GM10847 (cell line): ENCODE results near the gene TBC1D22A.

Source experiments
- POLR2A ChIP-seq: IDR thresholded peaks from 2 replicates; pipeline ENCODE4 v1.6.1; 2011; ENCODE audit not compliant: insufficient read length; ENCODE audit errors: extremely low read depth

TBC1D22A gene

GRCh38 chr22:47066616-47066905, 304.1 kb downstream of the TBC1D22A start:
- no peak for TF ChIP-seq POLR2A

GRCh38 chr22:47067321-47067890, 305.0 kb downstream of the TBC1D22A start:
- TF ChIP-seq POLR2A: no peak

- TF ChIP-seq POLR2A: no peak
These were observed 305.6 kb downstream of the TBC1D22A start for GRCh38 chr22:47067911-47068625.

- TF ChIP-seq POLR2A: no peak
These were observed 306.2 kb downstream of the TBC1D22A start for GRCh38 chr22:47068626-47068996.

- no peak for TF ChIP-seq POLR2A
These were observed 306.8 kb downstream of the TBC1D22A start for GRCh38 chr22:47069270-47069669.

GRCh38 chr22:47071078-47071806, 308.8 kb downstream of the TBC1D22A start:
- no peak for TF ChIP-seq POLR2A

- TF ChIP-seq POLR2A: no peak
These were observed 309.6 kb downstream of the TBC1D22A start for GRCh38 chr22:47071807-47072641.

- no peak for TF ChIP-seq POLR2A
These were observed 310.2 kb downstream of the TBC1D22A start for GRCh38 chr22:47072642-47072967.

GRCh38 chr22:47073075-47073474, 310.6 kb downstream of the TBC1D22A start:
- no peak for TF ChIP-seq POLR2A

- no peak for TF ChIP-seq POLR2A
These were observed 311.7 kb downstream of the TBC1D22A start for GRCh38 chr22:47074105-47074504.

- TF ChIP-seq POLR2A: no peak
These were observed 313.1 kb downstream of the TBC1D22A start for GRCh38 chr22:47075568-47075967.

- TF ChIP-seq POLR2A: no peak
These were observed 314.3 kb downstream of the TBC1D22A start for GRCh38 chr22:47076758-47077157.

GRCh38 chr22:47080100-47080499, 317.6 kb downstream of the TBC1D22A start:
- TF ChIP-seq POLR2A: no peak

GRCh38 chr22:47082505-47082904, 320.1 kb downstream of the TBC1D22A start:
- no peak for TF ChIP-seq POLR2A

GRCh38 chr22:47083379-47083986, 321.0 kb downstream of the TBC1D22A start:
- no peak for TF ChIP-seq POLR2A
